ENCODE measurements around the gene DACH1. TPM values are rescaled to one million over a fixed set of nuclear protein-coding genes. Genes with fewer than 3 reads are reported as not detected.

DACH1 gene
- total and polyA plus RNA-seq, 3 experiments from 2014 or later = not detected

DNA sequence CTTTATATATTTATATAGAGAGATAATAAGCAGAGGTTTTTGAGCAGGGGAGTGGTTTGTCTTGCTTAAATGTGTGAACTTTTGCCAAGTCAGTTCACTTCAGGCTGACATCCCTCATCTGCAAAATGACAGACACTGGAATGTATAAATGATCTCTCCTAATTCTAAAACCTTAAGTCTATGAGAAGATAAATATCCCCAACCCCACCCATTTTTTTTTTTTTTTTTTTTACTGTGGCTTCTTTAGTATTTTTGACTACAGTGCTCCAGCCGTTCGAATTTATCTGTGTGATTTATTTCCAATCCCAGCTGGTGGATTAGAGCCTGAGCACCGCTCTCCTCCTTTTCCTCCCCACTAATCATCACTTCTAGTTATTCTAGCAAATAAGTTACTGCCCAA is 234.8 kb downstream of the DACH1 start:
- CTCF ChIA-PET = no interaction called here
- H3K9me3 Mint-ChIP-seq = peaks cover 0 to 11% (median 5%) of the 10 kb centered on the region in 5 donors

GRCh38 chr13:71629167-71629566 is 237.8 kb downstream of the DACH1 start:
- no peaks in the 10 kb centered on the region for H3K9me3 ChIP-seq (ENCODE audit: low read length)
- Mint-ChIP-seq H3K36me3 (no peaks in the 10 kb centered on the region), H3K9me3 (peaks cover 0 to 23% (median 3%) of the 10 kb centered on the region in 5 donors), H3K27ac (no peak overlapping the region), H3K4me3 (no peak overlapping the region), H3K4me1 (no peaks in the 10 kb centered on the region), H3K27me3 (no peaks in the 10 kb centered on the region)
- no peak for DNase-seq
- CTCF ChIA-PET = no interaction called here
- H3K4me1 ChIP-seq (ENCODE audit: insufficient read depth, low read length) = no peaks in the 10 kb centered on the region
- H3K36me3 ChIP-seq (ENCODE audit: insufficient read depth, low read length) = no peaks in the 10 kb centered on the region
- no peak overlapping the region for H3K27ac ChIP-seq (ENCODE audit: low read depth, low read length)
- no peak overlapping the region for H3K4me3 ChIP-seq (ENCODE audit: low read length)
- H3K27me3 ChIP-seq (ENCODE audit: insufficient read depth, low read length, poor library complexity, severe bottlenecking) = no peaks in the 10 kb centered on the region
- POLR2A ChIA-PET = no interaction called here

More for the DNA sequence above, 234.8 kb downstream of the DACH1 start:
- POLR2A ChIA-PET = no interaction called here
- no peaks in the 10 kb centered on the region for H3K4me1 ChIP-seq (ENCODE audit: insufficient read depth, low read length)
- no peak overlapping the region for H3K4me3 ChIP-seq (ENCODE audit: low read length)
- Mint-ChIP-seq H3K4me3 (no peak overlapping the region), H3K27ac (no peak overlapping the region), H3K36me3 (no peaks in the 10 kb centered on the region), H3K27me3 (no peaks in the 10 kb centered on the region), H3K4me1 (no peaks in the 10 kb centered on the region)
- no peaks in the 10 kb centered on the region for H3K27me3 ChIP-seq (ENCODE audit: insufficient read depth, low read length, poor library complexity, severe bottlenecking)
- no peaks in the 10 kb centered on the region for H3K9me3 ChIP-seq (ENCODE audit: low read length)
- H3K27ac ChIP-seq (ENCODE audit: low read depth, low read length) = no peak overlapping the region
- H3K36me3 ChIP-seq (ENCODE audit: insufficient read depth, low read length) = no peaks in the 10 kb centered on the region
- no peak for DNase-seq

DNA sequence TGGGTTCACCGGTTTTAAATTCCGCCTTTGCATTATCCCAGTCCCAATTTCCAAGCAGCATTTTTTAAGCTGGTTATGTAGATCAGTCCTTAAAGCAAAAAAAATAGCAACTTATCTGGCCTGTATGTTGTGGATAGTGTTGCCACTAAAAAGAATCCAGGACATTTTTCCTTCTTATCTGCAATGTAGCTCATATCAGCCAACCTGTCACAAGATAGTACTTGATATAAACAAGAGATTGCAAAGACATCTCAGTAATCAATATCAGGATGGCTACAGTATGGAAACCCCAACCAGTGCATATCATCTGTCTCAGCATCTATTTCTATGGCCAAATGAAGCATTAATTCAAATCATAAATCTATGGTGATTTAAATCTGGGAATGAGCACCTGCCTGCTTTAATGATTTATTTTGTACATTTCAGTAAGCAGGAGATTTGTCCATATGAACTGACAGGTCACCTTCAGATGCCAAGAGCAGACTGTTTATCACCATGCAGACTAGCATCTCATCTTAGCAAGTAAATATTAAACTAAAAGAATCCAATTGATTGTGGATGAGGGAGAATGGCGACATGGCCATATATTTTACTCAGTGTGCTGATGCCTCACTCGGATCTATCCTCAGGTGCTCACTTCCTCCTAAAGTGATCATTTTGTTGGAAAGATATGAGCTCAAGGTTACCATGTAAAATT is 240.4 kb downstream of the DACH1 start:
- Histone ChIP-seq H3K4me1 (ENCODE audit: insufficient read depth, low read length) (no peaks in the 10 kb centered on the region), H3K36me3 (ENCODE audit: insufficient read depth, low read length) (no peaks in the 10 kb centered on the region), H3K4me3 (ENCODE audit: low read length) (no peak overlapping the region), H3K27ac (ENCODE audit: low read depth, low read length) (no peak overlapping the region), H3K27me3 (ENCODE audit: insufficient read depth, low read length, poor library complexity, severe bottlenecking) (no peaks in the 10 kb centered on the region), H3K9me3 (ENCODE audit: low read length) (no peaks in the 10 kb centered on the region)
- Mint-ChIP-seq H3K27ac (no peak overlapping the region), H3K4me3 (no peak overlapping the region), H3K27me3 (no peaks in the 10 kb centered on the region), H3K9me3 (peaks cover 0 to 12% (median 2%) of the 10 kb centered on the region in 5 donors), H3K36me3 (no peaks in the 10 kb centered on the region), H3K4me1 (no peaks in the 10 kb centered on the region)
- ChIA-PET POLR2A (no interaction called here), CTCF (no interaction called here)
- no peak for DNase-seq

DNA sequence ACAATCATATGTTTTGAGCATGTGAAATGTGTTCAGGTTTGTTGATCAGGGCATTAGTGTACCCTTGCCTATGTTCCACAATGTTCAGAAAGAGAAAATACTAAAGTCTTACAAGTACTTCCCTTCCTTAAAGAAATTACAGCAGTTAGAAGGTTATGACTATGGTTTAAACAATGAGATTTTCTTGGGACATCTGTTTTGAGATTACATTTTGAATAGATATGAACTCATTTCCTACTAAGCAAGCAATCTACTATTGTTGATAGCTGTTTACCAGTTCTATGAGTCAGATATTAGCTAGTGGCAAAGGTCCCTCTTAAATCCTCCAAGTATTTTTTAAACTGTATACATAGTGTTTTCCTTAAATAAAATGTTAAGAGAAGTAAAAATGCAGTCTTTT is 241.3 kb downstream of the DACH1 start:
- Histone ChIP-seq H3K27ac (ENCODE audit: low read depth, low read length) (no peak overlapping the region), H3K4me3 (ENCODE audit: low read length) (no peak overlapping the region), H3K27me3 (ENCODE audit: insufficient read depth, low read length, poor library complexity, severe bottlenecking) (no peaks in the 10 kb centered on the region), H3K36me3 (ENCODE audit: insufficient read depth, low read length) (no peaks in the 10 kb centered on the region), H3K9me3 (ENCODE audit: low read length) (no peaks in the 10 kb centered on the region), H3K4me1 (ENCODE audit: insufficient read depth, low read length) (no peaks in the 10 kb centered on the region)
- H3K4me3 Mint-ChIP-seq = no peak overlapping the region
- no peak for DNase-seq
- CTCF ChIA-PET = no interaction called here
- H3K27ac Mint-ChIP-seq = no peak overlapping the region
- H3K9me3 Mint-ChIP-seq = peaks cover 0 to 12% (median 0%) of the 10 kb centered on the region in 5 donors
- H3K4me1 Mint-ChIP-seq = no peaks in the 10 kb centered on the region
- H3K36me3 Mint-ChIP-seq = no peaks in the 10 kb centered on the region
- H3K27me3 Mint-ChIP-seq = no peaks in the 10 kb centered on the region
- POLR2A ChIA-PET = no interaction called here

DNA sequence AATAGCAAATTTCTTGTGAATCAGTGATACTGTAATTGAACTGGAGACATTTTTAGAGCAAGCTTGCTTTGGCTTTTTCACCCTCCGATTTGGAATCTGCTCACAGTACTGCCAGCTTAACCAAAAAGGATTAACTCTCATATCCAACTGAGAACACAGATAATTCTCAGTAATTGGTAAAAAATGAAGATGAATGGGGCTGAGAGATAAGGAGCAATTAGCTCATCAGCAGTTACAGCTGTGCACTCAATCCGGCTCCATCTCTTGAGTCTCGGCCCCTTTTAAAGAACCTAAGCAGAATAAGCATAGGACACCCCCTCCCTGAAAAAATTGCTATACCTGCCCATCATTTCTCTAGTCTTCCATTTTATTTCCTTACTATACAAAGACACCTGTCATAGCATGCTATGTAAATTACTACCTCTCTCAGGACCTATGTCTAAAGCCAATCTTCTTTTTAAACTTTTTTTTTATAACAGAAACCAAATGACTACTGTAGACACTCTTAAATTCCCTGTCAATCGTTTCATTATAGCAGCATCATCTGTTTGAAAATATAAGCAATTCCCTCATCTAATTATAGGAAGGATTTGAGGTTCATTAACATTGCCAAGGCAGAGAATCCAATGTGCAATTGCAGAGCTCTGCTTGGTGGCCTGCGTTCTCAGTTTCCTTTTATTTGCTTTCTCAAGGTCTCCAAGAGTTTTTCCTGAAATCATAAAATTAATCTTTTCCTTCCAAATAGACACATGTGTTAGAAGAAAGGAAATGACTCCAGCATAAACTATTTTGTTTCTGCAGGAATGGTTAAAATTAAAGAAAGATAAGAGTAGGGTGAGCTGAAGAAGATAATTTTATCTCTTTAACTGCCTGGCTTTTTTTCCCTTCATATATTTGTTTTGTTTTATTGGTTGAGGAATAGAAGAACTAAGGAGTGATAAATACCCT is 242.1 kb downstream of the DACH1 start:
- no peak overlapping the region for H3K4me3 Mint-ChIP-seq
- H3K9me3 Mint-ChIP-seq = peaks cover 0 to 14% (median 0%) of the 10 kb centered on the region in 5 donors
- no peaks in the 10 kb centered on the region for H3K36me3 Mint-ChIP-seq
- CTCF ChIA-PET = no interaction called here
- Histone ChIP-seq H3K27ac (ENCODE audit: low read depth, low read length) (no peak overlapping the region), H3K27me3 (ENCODE audit: insufficient read depth, low read length, poor library complexity, severe bottlenecking) (no peaks in the 10 kb centered on the region), H3K4me1 (ENCODE audit: insufficient read depth, low read length) (no peaks in the 10 kb centered on the region), H3K36me3 (ENCODE audit: insufficient read depth, low read length) (no peaks in the 10 kb centered on the region), H3K9me3 (ENCODE audit: low read length) (no peaks in the 10 kb centered on the region), H3K4me3 (ENCODE audit: low read length) (no peak overlapping the region)
- POLR2A ChIA-PET = no interaction called here
- no peaks in the 10 kb centered on the region for H3K4me1 Mint-ChIP-seq
- DNase-seq = no peak
- H3K27ac Mint-ChIP-seq = no peak overlapping the region
- no peaks in the 10 kb centered on the region for H3K27me3 Mint-ChIP-seq

DNA sequence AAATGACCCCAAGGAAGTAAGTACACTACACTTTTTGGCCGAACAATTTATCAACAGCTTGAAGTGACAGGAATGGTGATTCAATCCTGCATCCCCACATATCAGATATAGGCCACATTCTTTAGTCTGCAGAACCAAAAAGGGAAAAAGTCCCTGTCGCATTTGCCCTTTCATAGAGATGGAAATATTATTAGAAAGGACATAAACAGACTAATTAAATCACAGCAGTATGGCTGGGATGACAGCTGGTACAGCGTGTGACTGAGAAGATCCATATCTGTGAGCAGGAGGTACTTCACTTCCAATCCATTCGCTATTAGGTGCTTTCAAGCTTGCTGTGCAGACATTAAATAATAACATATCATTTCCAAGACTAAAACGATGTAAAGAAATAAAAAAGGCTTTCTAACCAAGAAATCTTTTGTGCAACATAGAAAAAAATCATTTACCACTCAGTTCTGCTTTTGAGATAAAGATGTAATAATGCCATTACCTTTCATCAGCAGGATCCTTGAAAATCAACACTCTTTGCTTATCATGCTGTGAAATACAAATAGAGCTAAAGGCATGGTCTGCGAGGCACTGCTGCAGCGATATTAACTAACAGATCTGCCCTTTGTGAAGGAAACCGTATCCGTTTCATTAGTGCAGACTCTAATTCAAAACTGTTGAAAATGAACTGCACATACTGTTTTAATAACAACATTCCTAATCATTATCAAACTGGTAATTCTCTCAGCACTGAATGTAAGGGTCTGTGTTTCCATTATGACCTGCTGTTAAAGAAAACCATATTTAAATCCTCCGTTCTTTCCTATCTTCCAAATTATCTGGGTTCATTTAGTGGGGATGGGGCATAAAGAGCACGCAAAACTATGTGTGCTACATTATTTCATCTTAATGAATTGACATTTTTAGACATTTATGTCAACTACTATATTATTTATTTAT is 245.6 kb downstream of the DACH1 start:
- H3K4me3 Mint-ChIP-seq = no peak overlapping the region
- no peak for DNase-seq
- no peaks in the 10 kb centered on the region for H3K36me3 Mint-ChIP-seq
- no peak overlapping the region for H3K27ac ChIP-seq (ENCODE audit: low read depth, low read length)
- peaks cover 0 to 15% (median 0%) of the 10 kb centered on the region in 5 donors for H3K9me3 Mint-ChIP-seq
- H3K4me3 ChIP-seq (ENCODE audit: low read length) = no peak overlapping the region
- no peak overlapping the region for H3K27ac Mint-ChIP-seq
- no peaks in the 10 kb centered on the region for H3K27me3 Mint-ChIP-seq
- H3K4me1 ChIP-seq (ENCODE audit: insufficient read depth, low read length) = no peaks in the 10 kb centered on the region
- no peaks in the 10 kb centered on the region for H3K27me3 ChIP-seq (ENCODE audit: insufficient read depth, low read length, poor library complexity, severe bottlenecking)
- ChIA-PET CTCF (no interaction called here), POLR2A (no interaction called here)
- no peaks in the 10 kb centered on the region for H3K4me1 Mint-ChIP-seq
- no peaks in the 10 kb centered on the region for H3K36me3 ChIP-seq (ENCODE audit: insufficient read depth, low read length)
- H3K9me3 ChIP-seq (ENCODE audit: low read length) = no peaks in the 10 kb centered on the region

GRCh38 chr13:71619096-71619495 is 247.9 kb downstream of the DACH1 start:
- DNase-seq = no peak
- POLR2A ChIA-PET = no interaction called here
- H3K9me3 ChIP-seq (ENCODE audit: low read length) = no peaks in the 10 kb centered on the region
- Mint-ChIP-seq H3K27me3 (no peaks in the 10 kb centered on the region), H3K9me3 (peaks cover 0 to 10% (median 0%) of the 10 kb centered on the region in 5 donors), H3K4me3 (no peak overlapping the region), H3K4me1 (no peaks in the 10 kb centered on the region), H3K27ac (no peak overlapping the region), H3K36me3 (no peaks in the 10 kb centered on the region)
- H3K27ac ChIP-seq (ENCODE audit: low read depth, low read length) = no peak overlapping the region
- CTCF ChIA-PET = no interaction called here
- H3K4me3 ChIP-seq (ENCODE audit: low read length) = no peak overlapping the region
- no peaks in the 10 kb centered on the region for H3K36me3 ChIP-seq (ENCODE audit: insufficient read depth, low read length)
- no peaks in the 10 kb centered on the region for H3K27me3 ChIP-seq (ENCODE audit: insufficient read depth, low read length, poor library complexity, severe bottlenecking)
- H3K4me1 ChIP-seq (ENCODE audit: insufficient read depth, low read length) = no peaks in the 10 kb centered on the region

GRCh38 chr13:71618159-71618558 is 248.8 kb downstream of the DACH1 start:
- no peak overlapping the region for H3K27ac Mint-ChIP-seq
- H3K9me3 Mint-ChIP-seq = peaks cover 0 to 14% (median 2%) of the 10 kb centered on the region in 5 donors
- DNase-seq = no peak
- H3K4me3 ChIP-seq (ENCODE audit: low read length) = no peak overlapping the region
- H3K36me3 Mint-ChIP-seq = no peaks in the 10 kb centered on the region
- ChIA-PET CTCF (no interaction called here), POLR2A (no interaction called here)
- no peaks in the 10 kb centered on the region for H3K4me1 ChIP-seq (ENCODE audit: insufficient read depth, low read length)
- H3K27me3 Mint-ChIP-seq = no peaks in the 10 kb centered on the region
- H3K4me3 Mint-ChIP-seq = no peak overlapping the region
- no peaks in the 10 kb centered on the region for H3K36me3 ChIP-seq (ENCODE audit: insufficient read depth, low read length)
- H3K27me3 ChIP-seq (ENCODE audit: insufficient read depth, low read length, poor library complexity, severe bottlenecking) = no peaks in the 10 kb centered on the region
- H3K27ac ChIP-seq (ENCODE audit: low read depth, low read length) = no peak overlapping the region
- H3K4me1 Mint-ChIP-seq = no peaks in the 10 kb centered on the region
- H3K9me3 ChIP-seq (ENCODE audit: low read length) = no peaks in the 10 kb centered on the region

All from CD8-positive, alpha-beta memory T cell (primary cell).